ENCODE data around the gene MIF4GD. TPM values are rescaled to one million over a fixed set of nuclear protein-coding genes. Genes with fewer than 3 reads are reported as not detected.

The MIF4GD gene
- total RNA-seq, 1 donor from 2014 or later: 5.0 TPM

DNA sequence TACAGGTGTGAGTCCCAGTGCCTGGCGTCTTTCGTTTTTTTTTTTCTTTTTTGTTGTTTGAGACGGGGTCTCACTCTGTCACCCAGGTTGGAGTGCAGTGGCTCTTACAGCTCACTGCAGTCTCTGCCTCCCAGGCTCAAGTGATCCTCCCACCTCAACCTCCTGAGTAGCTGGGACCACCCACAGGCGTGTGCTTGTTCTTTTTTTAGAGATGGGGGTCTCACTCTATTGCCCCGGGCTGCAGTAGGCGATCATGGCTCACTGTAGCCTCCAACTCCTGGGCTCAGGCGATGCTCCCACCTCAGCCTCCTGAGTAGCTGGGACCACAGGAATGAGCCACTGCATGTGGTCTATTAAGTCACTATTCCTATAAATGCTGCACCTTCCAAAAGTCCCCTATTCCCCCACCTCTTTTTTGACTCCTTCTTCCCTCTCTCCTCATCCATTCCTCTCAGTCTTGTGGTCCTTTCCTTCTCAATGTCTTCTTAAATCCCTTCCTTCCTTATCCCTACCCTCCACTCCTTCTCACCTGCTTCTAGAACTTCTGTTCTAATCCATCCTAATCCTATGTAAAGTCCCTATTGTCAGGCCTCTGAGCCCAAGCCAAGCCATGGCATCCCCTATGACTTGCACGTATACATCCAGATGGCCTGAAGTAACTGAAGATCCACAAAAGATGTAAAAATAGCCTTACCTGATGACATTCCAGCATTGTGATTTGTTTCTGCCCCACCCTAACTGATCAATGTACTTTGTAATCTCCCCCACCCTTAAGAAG, 18.8 kb downstream of the MIF4GD start:
- FAIRE-seq: no peak
- Mint-ChIP-seq H3K9me3 (ENCODE audit: unreplicated experiment) (no peaks in the 10 kb centered on the region), H3K27ac (ENCODE audit: unreplicated experiment) (no peak overlapping the region), H3K36me3 (ENCODE audit: low read depth, unreplicated experiment) (peaks cover 3% of the 10 kb centered on the region), H3K4me3 (ENCODE audit: unreplicated experiment) (no peak overlapping the region), H3K4me1 (ENCODE audit: low read depth, unreplicated experiment) (peaks cover 19% of the 10 kb centered on the region), H3K27me3 (ENCODE audit: low read depth, unreplicated experiment) (no peaks in the 10 kb centered on the region)
- Histone ChIP-seq H3K36me3 (ENCODE audit: insufficient read depth, low read length) (no peaks in the 10 kb centered on the region), H2AFZ (ENCODE audit: low read depth, low read length) (no peak overlapping the region), H3K4me1 (ENCODE audit: insufficient read depth, low read length) (no peaks in the 10 kb centered on the region), H4K20me1 (ENCODE audit: insufficient read depth, low read length) (peaks cover 39% of the 10 kb centered on the region), H3K27me3 (ENCODE audit: insufficient read depth, low read length) (no peaks in the 10 kb centered on the region), H3K4me3 (ENCODE audit: insufficient read depth, low read depth, low read length) (no peak overlapping the region), H3K27ac (ENCODE audit: low read depth, low read length) (no peak overlapping the region), H3K9ac (ENCODE audit: low read length) (no peak overlapping the region), H3K79me2 (ENCODE audit: insufficient read depth, low read length) (peaks cover 49% of the 10 kb centered on the region), H3K4me2 (ENCODE audit: low read length) (no peak overlapping the region), H3K9me3 (ENCODE audit: insufficient read depth, low read depth, low read length) (no peaks in the 10 kb centered on the region)
- no peak for DNase-seq (ENCODE audit: low read depth)
- TF ChIP-seq CTCF (IDR thresholded peaks at IDR 0.05; ENCODE audit: insufficient read depth, low read depth, low read length): no peak
- no peak for TF ChIP-seq EZH2 (IDR thresholded peaks at IDR 0.05; ENCODE audit: insufficient read depth, low read length)

DNA sequence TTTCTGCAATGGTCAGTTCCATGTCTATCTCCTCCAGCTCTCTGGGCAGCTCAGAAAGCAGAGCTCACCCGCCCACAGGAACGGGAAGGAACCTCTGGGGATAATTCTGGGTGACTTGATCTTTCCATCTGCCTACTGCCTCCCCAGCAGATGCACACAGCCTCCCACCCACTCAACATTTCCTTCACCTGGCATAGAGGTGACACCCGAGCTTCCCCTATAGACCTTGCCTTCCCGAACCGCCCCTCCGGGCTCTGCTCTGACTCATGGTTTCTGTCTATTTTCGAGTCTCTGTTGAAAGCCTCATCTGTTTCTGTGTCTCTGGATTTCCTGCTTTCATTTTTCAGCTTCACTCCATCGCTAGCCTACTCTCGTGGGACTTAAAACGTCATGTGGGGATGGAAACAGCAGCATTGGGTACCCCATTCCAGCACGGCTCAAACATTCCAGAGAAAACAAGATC, 21.0 kb downstream of the MIF4GD start:
- Histone ChIP-seq H3K4me3 (ENCODE audit: insufficient read depth, low read depth, low read length) (peak overlapping the region; percentile 5), H3K27me3 (ENCODE audit: insufficient read depth, low read length) (no peaks in the 10 kb centered on the region), H3K36me3 (ENCODE audit: insufficient read depth, low read length) (peaks cover 10% of the 10 kb centered on the region), H3K4me2 (ENCODE audit: low read length) (peak overlapping the region; percentile 73), H3K9ac (ENCODE audit: low read length) (peak overlapping the region; percentile 34), H2AFZ (ENCODE audit: low read depth, low read length) (no peak overlapping the region), H3K9me3 (ENCODE audit: insufficient read depth, low read depth, low read length) (no peaks in the 10 kb centered on the region), H3K4me1 (ENCODE audit: insufficient read depth, low read length) (no peaks in the 10 kb centered on the region), H4K20me1 (ENCODE audit: insufficient read depth, low read length) (peaks cover 56% of the 10 kb centered on the region), H3K79me2 (ENCODE audit: insufficient read depth, low read length) (peaks cover 45% of the 10 kb centered on the region), H3K27ac (ENCODE audit: low read depth, low read length) (no peak overlapping the region)
- peaks cover 10% of the 10 kb centered on the region for H3K4me1 Mint-ChIP-seq (ENCODE audit: low read depth, unreplicated experiment)
- peak overlapping the region; percentile 31 for H3K4me3 Mint-ChIP-seq (ENCODE audit: unreplicated experiment)
- peaks cover 9% of the 10 kb centered on the region for H3K36me3 Mint-ChIP-seq (ENCODE audit: low read depth, unreplicated experiment)
- DNase-seq (ENCODE audit: low read depth) (no peak), FAIRE-seq (no peak)
- no peak overlapping the region for H3K27ac Mint-ChIP-seq (ENCODE audit: unreplicated experiment)
- TF ChIP-seq EZH2 (IDR thresholded peaks at IDR 0.05; ENCODE audit: insufficient read depth, low read length) (no peak), CTCF (IDR thresholded peaks at IDR 0.05; ENCODE audit: insufficient read depth, low read depth, low read length) (no peak)
- H3K9me3 Mint-ChIP-seq (ENCODE audit: unreplicated experiment): no peaks in the 10 kb centered on the region
- no peaks in the 10 kb centered on the region for H3K27me3 Mint-ChIP-seq (ENCODE audit: low read depth, unreplicated experiment)

- DNase-seq (ENCODE audit: low read depth) (no peak), FAIRE-seq (no peak)
- Histone ChIP-seq H3K9ac (ENCODE audit: low read length) (peak overlapping the region; percentile 34), H3K9me3 (ENCODE audit: insufficient read depth, low read depth, low read length) (no peaks in the 10 kb centered on the region), H2AFZ (ENCODE audit: low read depth, low read length) (no peak overlapping the region), H3K27ac (ENCODE audit: low read depth, low read length) (no peak overlapping the region), H3K4me1 (ENCODE audit: insufficient read depth, low read length) (no peaks in the 10 kb centered on the region), H3K79me2 (ENCODE audit: insufficient read depth, low read length) (peaks cover 45% of the 10 kb centered on the region), H3K27me3 (ENCODE audit: insufficient read depth, low read length) (no peaks in the 10 kb centered on the region), H3K4me2 (ENCODE audit: low read length) (peak overlapping the region; percentile 73), H3K36me3 (ENCODE audit: insufficient read depth, low read length) (peaks cover 14% of the 10 kb centered on the region), H3K4me3 (ENCODE audit: insufficient read depth, low read depth, low read length) (no peak overlapping the region), H4K20me1 (ENCODE audit: insufficient read depth, low read length) (peaks cover 56% of the 10 kb centered on the region)
- no peak overlapping the region for H3K27ac Mint-ChIP-seq (ENCODE audit: unreplicated experiment)
- peaks cover 10% of the 10 kb centered on the region for H3K36me3 Mint-ChIP-seq (ENCODE audit: low read depth, unreplicated experiment)
- peaks cover 10% of the 10 kb centered on the region for H3K4me1 Mint-ChIP-seq (ENCODE audit: low read depth, unreplicated experiment)
- H3K9me3 Mint-ChIP-seq (ENCODE audit: unreplicated experiment): no peaks in the 10 kb centered on the region
- H3K27me3 Mint-ChIP-seq (ENCODE audit: low read depth, unreplicated experiment): no peaks in the 10 kb centered on the region
- TF ChIP-seq CTCF (IDR thresholded peaks at IDR 0.05; ENCODE audit: insufficient read depth, low read depth, low read length) (no peak), EZH2 (IDR thresholded peaks at IDR 0.05; ENCODE audit: insufficient read depth, low read length) (no peak)
- H3K4me3 Mint-ChIP-seq (ENCODE audit: unreplicated experiment): peak overlapping the region; percentile 22
Measured at GRCh38 chr17:75249564-75249963, 21.5 kb downstream of the MIF4GD start.
